Bronchial epithelial cell (primary cell): Measurements from ENCODE around the gene HIF1A. TPM values are rescaled to one million over a fixed set of nuclear protein-coding genes. Genes with fewer than 3 reads are reported as not detected.
"Not testable (repeated sequence)": the region's sequence is repeated elsewhere in the genome, so short reads cannot be mapped to it uniquely, and the experiment has no call there.

Experiments
- DNase-seq: peaks from one replicate; pipeline ENCODE4 v3.0.0-alpha.2; 2010; ENCODE audit warnings: low read depth
- FAIRE-seq: peaks from 2 replicates; lab custom pipeline; 2011; peaks lifted over from hg19 to GRCh38; lab: Jason Lieb, UNC
- H3K27me3 ChIP-seq: 2 replicates; pipeline ENCODE4 v1.5.1; 2011; ENCODE audit warnings: low read length; ENCODE audit not compliant: control insufficient read depth, insufficient read depth
- H3K36me3 ChIP-seq: 2 replicates; pipeline ENCODE4 v1.5.1; 2011; ENCODE audit warnings: low read length; ENCODE audit not compliant: control insufficient read depth, insufficient read depth
- H3K4me3 ChIP-seq: 2 replicates; pipeline ENCODE4 v1.5.1; 2011; ENCODE audit warnings: mild to moderate bottlenecking, low read depth, low read length, control low read depth
- CTCF ChIP-seq: IDR thresholded peaks from 2 replicates; pipeline ENCODE4 v1.5.1; 2011; ENCODE audit warnings: mild to moderate bottlenecking, moderate library complexity, low read length, control low read depth, inconsistent platforms; ENCODE audit not compliant: insufficient read depth, severe bottlenecking
- total RNA-seq: library from RNA; depleted of rRNA; stranded (reverse); fragments of >200 nt; gene quantifications from 2 replicates; pipeline ENCODE4 v1.2.1, GENCODE V29; 2014

HIF1A gene
- total RNA-seq, 1 donor from 2014 or later: 220 TPM

- H3K4me3 ChIP-seq: no peak overlapping the region
- H3K27me3 ChIP-seq: no peaks in the 10 kb centered on the region
- TF ChIP-seq CTCF: no peak
- DNase-seq (no peak), FAIRE-seq (no peak)
- H3K36me3 ChIP-seq: peaks cover 4% of the 10 kb centered on the region
Observed at GRCh38 chr14:61706096-61706690, 10.9 kb downstream of the HIF1A start.

- FAIRE-seq, H3K4me3 ChIP-seq, H3K27me3 ChIP-seq, DNase-seq, H3K36me3 ChIP-seq: not testable (repeated sequence)
Observed at GRCh38 chr14:61707774-61708173, 12.5 kb downstream of the HIF1A start.

GRCh38 chr14:61708693-61709092 is 13.4 kb downstream of the HIF1A start:
- H3K4me3 ChIP-seq, DNase-seq, FAIRE-seq, H3K27me3 ChIP-seq, H3K36me3 ChIP-seq: not testable (repeated sequence)

- FAIRE-seq (no peak), DNase-seq (peak; percentile 42)
- Histone ChIP-seq H3K27me3 (no peaks in the 10 kb centered on the region), H3K4me3 (no peak overlapping the region), H3K36me3 (peaks cover 5% of the 10 kb centered on the region)
- TF ChIP-seq CTCF: no peak
Observed at GRCh38 chr14:61710853-61711817, 15.8 kb downstream of the HIF1A start.

GRCh38 chr14:61712137-61712536 is 16.8 kb downstream of the HIF1A start:
- no peaks in the 10 kb centered on the region for H3K27me3 ChIP-seq
- no peak for TF ChIP-seq CTCF
- DNase-seq: no peak
- peaks cover 3% of the 10 kb centered on the region for H3K36me3 ChIP-seq
- no peak overlapping the region for H3K4me3 ChIP-seq
- no peak for FAIRE-seq

GRCh38 chr14:61713724-61714437 is 18.6 kb downstream of the HIF1A start:
- FAIRE-seq (no peak), DNase-seq (no peak)
- H3K27me3 ChIP-seq: no peaks in the 10 kb centered on the region
- TF ChIP-seq CTCF: no peak
- no peak overlapping the region for H3K4me3 ChIP-seq
- peaks cover 3% of the 10 kb centered on the region for H3K36me3 ChIP-seq
